ENCODE measurements around the gene LRBA. TPM values are rescaled to one million over a fixed set of nuclear protein-coding genes. Genes with fewer than 3 reads are reported as not detected.

The LRBA gene
- total RNA-seq, 1 experiment from 2014 or later, result 69.1 TPM

DNA sequence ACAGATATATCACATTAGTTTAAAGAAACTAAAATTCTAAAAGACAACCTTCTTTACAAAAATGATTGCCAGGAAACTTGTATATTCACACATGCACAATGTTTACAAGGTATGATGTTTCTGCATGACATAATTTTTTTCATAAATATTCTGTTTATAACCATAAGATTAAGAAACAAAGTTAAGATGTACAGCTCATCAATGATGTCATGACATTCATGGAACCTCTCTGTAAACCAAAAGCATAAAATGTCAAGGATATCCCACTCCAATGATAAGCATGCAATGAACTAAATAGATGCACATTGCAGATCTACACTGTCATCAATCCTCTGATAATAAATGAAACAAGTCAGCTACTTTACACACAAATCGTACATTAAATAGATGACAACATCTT lies 297.1 kb downstream of the LRBA start (continued):
- TF ChIP-seq, protein P1, sequence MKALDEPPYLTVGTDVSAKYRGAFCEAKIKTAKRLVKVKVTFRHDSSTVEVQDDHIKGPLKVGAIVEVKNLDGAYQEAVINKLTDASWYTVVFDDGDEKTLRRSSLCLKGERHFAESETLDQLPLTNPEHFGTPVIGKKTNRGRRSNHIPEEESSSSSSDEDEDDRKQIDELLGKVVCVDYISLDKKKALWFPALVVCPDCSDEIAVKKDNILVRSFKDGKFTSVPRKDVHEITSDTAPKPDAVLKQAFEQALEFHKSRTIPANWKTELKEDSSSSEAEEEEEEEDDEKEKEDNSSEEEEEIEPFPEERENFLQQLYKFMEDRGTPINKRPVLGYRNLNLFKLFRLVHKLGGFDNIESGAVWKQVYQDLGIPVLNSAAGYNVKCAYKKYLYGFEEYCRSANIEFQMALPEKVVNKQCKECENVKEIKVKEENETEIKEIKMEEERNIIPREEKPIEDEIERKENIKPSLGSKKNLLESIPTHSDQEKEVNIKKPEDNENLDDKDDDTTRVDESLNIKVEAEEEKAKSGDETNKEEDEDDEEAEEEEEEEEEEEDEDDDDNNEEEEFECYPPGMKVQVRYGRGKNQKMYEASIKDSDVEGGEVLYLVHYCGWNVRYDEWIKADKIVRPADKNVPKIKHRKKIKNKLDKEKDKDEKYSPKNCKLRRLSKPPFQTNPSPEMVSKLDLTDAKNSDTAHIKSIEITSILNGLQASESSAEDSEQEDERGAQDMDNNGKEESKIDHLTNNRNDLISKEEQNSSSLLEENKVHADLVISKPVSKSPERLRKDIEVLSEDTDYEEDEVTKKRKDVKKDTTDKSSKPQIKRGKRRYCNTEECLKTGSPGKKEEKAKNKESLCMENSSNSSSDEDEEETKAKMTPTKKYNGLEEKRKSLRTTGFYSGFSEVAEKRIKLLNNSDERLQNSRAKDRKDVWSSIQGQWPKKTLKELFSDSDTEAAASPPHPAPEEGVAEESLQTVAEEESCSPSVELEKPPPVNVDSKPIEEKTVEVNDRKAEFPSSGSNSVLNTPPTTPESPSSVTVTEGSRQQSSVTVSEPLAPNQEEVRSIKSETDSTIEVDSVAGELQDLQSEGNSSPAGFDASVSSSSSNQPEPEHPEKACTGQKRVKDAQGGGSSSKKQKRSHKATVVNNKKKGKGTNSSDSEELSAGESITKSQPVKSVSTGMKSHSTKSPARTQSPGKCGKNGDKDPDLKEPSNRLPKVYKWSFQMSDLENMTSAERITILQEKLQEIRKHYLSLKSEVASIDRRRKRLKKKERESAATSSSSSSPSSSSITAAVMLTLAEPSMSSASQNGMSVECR (CRISPR knock-in tag; IDR thresholded peaks at IDR 0.05; ENCODE audit: borderline replicate concordance), result no peak
- TF ChIP-seq GTF2I (CRISPR knock-in tag; conservative IDR thresholded peaks at IDR 0.05) (no peak), ATF1 (CRISPR knock-in tag; IDR thresholded peaks at IDR 0.05) (no peak), ZNF232 (CRISPR knock-in tag; IDR thresholded peaks at IDR 0.05) (no peak), IRF2 (CRISPR knock-in tag; IDR thresholded peaks at IDR 0.05; ENCODE audit: borderline replicate concordance, low read depth) (no peak)
- TF ChIP-seq, protein P2, sequence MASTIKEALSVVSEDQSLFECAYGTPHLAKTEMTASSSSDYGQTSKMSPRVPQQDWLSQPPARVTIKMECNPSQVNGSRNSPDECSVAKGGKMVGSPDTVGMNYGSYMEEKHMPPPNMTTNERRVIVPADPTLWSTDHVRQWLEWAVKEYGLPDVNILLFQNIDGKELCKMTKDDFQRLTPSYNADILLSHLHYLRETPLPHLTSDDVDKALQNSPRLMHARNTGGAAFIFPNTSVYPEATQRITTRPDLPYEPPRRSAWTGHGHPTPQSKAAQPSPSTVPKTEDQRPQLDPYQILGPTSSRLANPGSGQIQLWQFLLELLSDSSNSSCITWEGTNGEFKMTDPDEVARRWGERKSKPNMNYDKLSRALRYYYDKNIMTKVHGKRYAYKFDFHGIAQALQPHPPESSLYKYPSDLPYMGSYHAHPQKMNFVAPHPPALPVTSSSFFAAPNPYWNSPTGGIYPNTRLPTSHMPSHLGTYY (CRISPR knock-in tag; IDR thresholded peaks at IDR 0.05), result no peak
- TF ChIP-seq, protein P3, sequence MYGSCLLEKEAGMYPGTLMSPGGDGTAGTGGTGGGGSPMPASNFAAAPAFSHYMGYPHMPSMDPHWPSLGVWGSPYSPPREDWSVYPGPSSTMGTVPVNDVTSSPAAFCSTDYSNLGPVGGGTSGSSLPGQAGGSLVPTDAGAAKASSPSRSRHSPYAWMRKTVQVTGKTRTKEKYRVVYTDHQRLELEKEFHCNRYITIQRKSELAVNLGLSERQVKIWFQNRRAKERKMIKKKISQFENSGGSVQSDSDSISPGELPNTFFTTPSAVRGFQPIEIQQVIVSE (CRISPR knock-in tag; IDR thresholded peaks at IDR 0.05; ENCODE audit: borderline replicate concordance), result no peak
- TF ChIP-seq, protein P4, sequence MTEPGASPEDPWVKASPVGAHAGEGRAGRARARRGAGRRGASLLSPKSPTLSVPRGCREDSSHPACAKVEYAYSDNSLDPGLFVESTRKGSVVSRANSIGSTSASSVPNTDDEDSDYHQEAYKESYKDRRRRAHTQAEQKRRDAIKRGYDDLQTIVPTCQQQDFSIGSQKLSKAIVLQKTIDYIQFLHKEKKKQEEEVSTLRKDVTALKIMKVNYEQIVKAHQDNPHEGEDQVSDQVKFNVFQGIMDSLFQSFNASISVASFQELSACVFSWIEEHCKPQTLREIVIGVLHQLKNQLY (CRISPR knock-in tag; IDR thresholded peaks at IDR 0.05), result no peak

DNA sequence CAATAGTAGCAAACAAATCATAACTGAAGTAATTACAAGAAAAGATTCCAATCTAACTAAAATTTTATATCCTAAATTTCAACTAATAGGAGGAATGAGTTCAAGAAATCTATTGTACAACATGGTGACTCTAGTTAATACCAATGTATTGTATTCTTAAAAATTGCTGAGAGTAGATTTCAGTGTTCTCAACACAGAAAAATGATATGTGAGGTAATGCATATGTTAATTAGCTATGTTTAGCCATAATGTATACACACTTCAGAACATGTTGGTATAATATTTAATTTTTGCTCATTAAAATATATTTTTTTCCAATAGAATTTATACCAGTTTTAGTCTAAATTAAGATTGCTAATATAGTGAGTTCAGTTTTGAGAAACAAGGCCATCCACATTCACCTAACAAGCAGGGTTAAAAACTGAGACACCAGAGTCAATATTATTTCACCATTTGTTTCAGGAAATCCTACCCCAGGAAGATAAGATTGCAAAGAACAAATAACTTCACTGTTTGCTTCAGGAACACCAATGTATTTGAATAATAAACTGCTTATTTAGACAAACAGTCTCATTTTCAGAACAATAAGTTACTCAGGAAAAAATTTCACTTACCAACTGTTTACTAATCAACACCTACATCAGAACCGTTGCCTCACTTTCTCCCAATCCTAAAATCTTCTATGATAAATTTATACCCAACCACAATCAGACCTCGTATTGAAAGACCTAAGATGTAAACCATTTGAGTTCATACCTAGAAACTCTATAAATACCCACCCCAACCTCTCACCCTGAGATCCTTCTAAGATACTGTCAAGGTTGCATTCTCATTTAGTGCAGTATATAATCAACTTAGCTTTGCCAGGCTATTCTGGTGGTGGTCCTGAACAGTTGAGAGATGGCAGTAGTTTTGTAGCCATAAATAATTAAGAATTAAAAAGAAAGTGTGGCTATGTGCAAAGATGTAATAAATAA lies 300.3 kb downstream of the LRBA start:
- Mint-ChIP-seq H3K27ac (no peak overlapping the region), H3K4me3 (no peak overlapping the region), H3K36me3 (no peaks in the 10 kb centered on the region), H3K9me3 (no peaks in the 10 kb centered on the region), H3K27me3 (ENCODE audit: low read depth) (no peaks in the 10 kb centered on the region), H3K4me1 (no peaks in the 10 kb centered on the region)
- ATAC-seq (no peak), DNase-seq (ENCODE audit: low spot score) (no peak)
- ChIA-PET CTCF (no interaction called here), POLR2A (no interaction called here)
- TF ChIP-seq OVOL2 (CRISPR knock-in tag; IDR thresholded peaks at IDR 0.05; ENCODE audit: borderline replicate concordance) (no peak), ETV6 (CRISPR knock-in tag; IDR thresholded peaks at IDR 0.05) (no peak), NFE2L1 (CRISPR knock-in tag; IDR thresholded peaks at IDR 0.05) (no peak), SOX15 (CRISPR knock-in tag; IDR thresholded peaks at IDR 0.05) (no peak), MXD4 (CRISPR knock-in tag; IDR thresholded peaks at IDR 0.05; ENCODE audit: borderline replicate concordance) (no peak), TEAD4 (CRISPR knock-in tag; IDR thresholded peaks at IDR 0.05) (no peak)
- TF ChIP-seq, protein P5, sequence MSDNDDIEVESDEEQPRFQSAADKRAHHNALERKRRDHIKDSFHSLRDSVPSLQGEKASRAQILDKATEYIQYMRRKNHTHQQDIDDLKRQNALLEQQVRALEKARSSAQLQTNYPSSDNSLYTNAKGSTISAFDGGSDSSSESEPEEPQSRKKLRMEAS (CRISPR knock-in tag; IDR thresholded peaks at IDR 0.05), result no peak

DNA sequence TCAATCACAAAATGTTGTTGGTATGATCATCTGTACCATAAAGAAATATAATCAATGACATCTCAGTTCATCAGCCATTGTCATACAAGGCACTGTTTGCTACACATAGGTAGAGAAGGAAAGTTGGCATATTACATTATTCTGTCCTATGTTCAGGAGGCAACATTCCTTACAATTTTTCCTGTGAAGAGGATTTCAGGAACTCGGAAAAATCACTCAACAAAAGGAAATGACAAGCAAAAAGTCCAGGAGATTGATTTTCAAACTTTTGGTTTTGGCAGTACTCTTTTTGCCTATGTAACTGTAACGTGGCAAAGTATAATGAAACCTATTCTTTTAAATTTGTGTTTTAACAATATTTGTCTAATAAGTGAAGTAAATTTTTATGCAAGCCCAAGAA lies 301.8 kb downstream of the LRBA start:
- Mint-ChIP-seq H3K4me1 (no peaks in the 10 kb centered on the region), H3K4me3 (no peak overlapping the region), H3K9me3 (no peaks in the 10 kb centered on the region), H3K27me3 (ENCODE audit: low read depth) (no peaks in the 10 kb centered on the region), H3K27ac (no peak overlapping the region), H3K36me3 (no peaks in the 10 kb centered on the region)
- ATAC-seq (no peak), DNase-seq (ENCODE audit: low spot score) (no peak)
- POLR2A ChIA-PET, result no interaction called here
- TF ChIP-seq, protein P6, sequence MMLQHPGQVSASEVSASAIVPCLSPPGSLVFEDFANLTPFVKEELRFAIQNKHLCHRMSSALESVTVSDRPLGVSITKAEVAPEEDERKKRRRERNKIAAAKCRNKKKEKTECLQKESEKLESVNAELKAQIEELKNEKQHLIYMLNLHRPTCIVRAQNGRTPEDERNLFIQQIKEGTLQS (CRISPR knock-in tag; conservative IDR thresholded peaks at IDR 0.05), result no peak
- TF ChIP-seq JAZF1 (CRISPR knock-in tag; IDR thresholded peaks at IDR 0.05) (no peak), ZNF671 (CRISPR knock-in tag; IDR thresholded peaks at IDR 0.05) (no peak), SMAD3 (CRISPR knock-in tag; IDR thresholded peaks at IDR 0.05; ENCODE audit: borderline replicate concordance) (no peak), TEAD1 (CRISPR knock-in tag; IDR thresholded peaks at IDR 0.05) (no peak)
- TF ChIP-seq, protein P3 (CRISPR knock-in tag; IDR thresholded peaks at IDR 0.05; ENCODE audit: borderline replicate concordance), result no peak
- TF ChIP-seq, protein P7, sequence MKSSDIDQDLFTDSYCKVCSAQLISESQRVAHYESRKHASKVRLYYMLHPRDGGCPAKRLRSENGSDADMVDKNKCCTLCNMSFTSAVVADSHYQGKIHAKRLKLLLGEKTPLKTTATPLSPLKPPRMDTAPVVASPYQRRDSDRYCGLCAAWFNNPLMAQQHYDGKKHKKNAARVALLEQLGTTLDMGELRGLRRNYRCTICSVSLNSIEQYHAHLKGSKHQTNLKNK (CRISPR knock-in tag; IDR thresholded peaks at IDR 0.05), result no peak
- CTCF ChIA-PET, result no interaction called here
